Activated CD4-positive, CD25-positive, alpha-beta regulatory T cell (primary cell): Measurements from ENCODE around the gene SRGAP1.

Experiments used
- DNase-seq, 4 experiments: peaks; one replicate each; lab custom pipeline; 2025; lab: John Stamatoyannopoulos, UW

Gene SRGAP1

DNA sequence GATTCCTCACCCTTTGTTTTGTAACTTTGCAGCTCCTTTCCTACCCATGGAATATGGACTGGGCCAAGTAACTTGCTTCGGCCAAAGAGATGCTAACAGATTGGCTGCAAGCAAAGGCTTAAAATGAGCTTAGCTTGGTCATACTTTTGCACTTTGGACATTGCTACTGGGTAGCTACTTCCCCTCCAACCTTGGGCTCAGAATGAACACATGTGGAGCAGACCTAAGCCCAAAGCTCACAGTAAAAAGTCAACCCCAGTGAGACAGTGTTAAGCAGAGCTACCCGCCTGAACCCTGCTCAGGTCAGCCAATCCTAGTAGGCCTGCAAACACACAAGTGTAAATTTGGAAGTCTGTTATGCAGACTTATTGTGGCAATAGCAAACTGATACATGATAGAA is 363.0 kb downstream of the SRGAP1 start:
- no peak for DNase-seq
